ENCODE data around the gene NDUFB4. TPM values are rescaled to one million over a fixed set of nuclear protein-coding genes. Genes with fewer than 3 reads are reported as not detected.

The NDUFB4 gene
- 100 to 1,000 TPM; 142 to 333 (median 256) TPM for total RNA-seq

DNA sequence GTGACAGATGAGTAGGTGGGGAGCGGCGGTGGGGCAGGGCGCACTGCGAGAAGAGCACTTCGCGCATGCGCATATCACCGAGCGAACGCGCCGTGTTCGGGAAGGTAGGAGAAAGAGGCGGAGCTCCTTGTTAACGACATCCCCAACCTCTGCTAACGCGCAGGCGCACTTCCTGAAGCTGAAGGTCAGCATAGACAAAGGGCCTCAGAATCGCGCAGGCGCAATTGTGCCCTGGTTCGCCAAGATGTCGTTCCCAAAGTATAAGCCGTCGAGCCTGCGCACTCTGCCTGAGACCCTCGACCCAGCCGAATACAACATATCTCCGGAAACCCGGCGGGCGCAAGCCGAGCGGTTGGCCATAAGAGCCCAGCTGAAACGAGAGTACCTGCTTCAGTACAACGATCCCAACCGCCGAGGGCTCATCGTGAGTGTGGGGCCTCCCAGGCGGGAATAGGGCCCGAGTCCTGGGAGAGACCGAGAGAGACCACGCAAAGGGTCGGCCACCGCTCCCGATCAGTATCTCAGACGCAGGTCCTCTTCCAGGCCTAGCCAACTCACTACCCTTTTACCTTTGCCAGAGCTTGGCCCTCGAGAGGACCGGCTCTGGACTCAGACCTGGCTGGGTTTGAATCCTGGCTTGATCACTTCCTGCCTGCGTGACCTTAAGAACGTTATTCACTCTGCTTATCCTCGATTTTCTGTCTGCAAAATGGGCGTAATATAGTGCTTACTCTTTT lies at the start of gene NDUFB4:
Gene NDUFB4, plus strand, starts transcription at position 221 of the 737 bp plus-strand sequence. Its CDS starts 24 bp downstream, at position 245.
- intact Hi-C loops (cut with DNase I), result no loop called here
- peak; percentile 98 for DNase-seq (ENCODE audit: extremely low spot score)
- H3K4me1 ChIP-seq, result peaks cover 21 to 51% (median 49%) of the 10 kb centered on the region in 4 donors
- H3K9me3 ChIP-seq, result no peaks in the 10 kb centered on the region
- WGBS, result under 1% methylated on average over 31 of the region's 53 CpGs
- peaks cover 6 to 26% (median 14%) of the 10 kb centered on the region in 4 donors for H3K36me3 ChIP-seq
- no peak for TF ChIP-seq POLR2A (IDR thresholded peaks at IDR 0.05; ENCODE audit: low read depth)
- peak; percentile 95 to 98 for TF ChIP-seq POLR2AphosphoS5 (IDR thresholded peaks at IDR 0.05)
- H3K27ac ChIP-seq (replicated peaks in 1 of 4), result peak within 1 kb of the TSS; percentile 87 to 90 (median 88)
- no peaks in the 10 kb centered on the region for H3K27me3 ChIP-seq
- H3K4me3 ChIP-seq, result peak within 1 kb of the TSS; percentile 65 to 79 (median 77)

DNA sequence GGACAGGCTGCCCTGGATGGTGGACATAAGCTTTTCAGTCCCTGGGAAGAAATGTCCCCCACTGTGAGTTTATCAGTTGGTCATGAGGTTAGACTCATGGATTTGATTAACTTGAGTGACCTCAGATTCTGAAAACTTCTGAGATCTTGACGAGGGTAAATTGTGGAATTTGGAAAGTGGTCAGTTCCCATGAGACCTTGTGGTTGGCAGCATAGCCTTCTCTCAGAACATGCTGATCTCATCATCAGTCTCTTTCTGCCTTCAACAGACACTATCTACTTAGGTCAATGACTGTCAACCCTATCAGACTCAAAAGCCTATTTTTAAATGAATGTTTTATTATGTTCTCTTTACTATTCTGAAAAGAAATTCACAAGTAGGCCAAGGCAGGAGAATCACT lies 45.6 kb upstream of the NDUFB4 start:
- TF ChIP-seq EP300 (IDR thresholded peaks at IDR 0.05) (no peak), POLR2A (IDR thresholded peaks at IDR 0.05; ENCODE audit: low read depth) (no peak), POLR2AphosphoS5 (IDR thresholded peaks at IDR 0.05) (no peak)
- TF ChIP-seq, protein P1, sequence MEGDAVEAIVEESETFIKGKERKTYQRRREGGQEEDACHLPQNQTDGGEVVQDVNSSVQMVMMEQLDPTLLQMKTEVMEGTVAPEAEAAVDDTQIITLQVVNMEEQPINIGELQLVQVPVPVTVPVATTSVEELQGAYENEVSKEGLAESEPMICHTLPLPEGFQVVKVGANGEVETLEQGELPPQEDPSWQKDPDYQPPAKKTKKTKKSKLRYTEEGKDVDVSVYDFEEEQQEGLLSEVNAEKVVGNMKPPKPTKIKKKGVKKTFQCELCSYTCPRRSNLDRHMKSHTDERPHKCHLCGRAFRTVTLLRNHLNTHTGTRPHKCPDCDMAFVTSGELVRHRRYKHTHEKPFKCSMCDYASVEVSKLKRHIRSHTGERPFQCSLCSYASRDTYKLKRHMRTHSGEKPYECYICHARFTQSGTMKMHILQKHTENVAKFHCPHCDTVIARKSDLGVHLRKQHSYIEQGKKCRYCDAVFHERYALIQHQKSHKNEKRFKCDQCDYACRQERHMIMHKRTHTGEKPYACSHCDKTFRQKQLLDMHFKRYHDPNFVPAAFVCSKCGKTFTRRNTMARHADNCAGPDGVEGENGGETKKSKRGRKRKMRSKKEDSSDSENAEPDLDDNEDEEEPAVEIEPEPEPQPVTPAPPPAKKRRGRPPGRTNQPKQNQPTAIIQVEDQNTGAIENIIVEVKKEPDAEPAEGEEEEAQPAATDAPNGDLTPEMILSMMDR (IDR thresholded peaks at IDR 0.05), result no peak
- intact Hi-C loops (cut with DNase I), result loop anchor here (10.0 kb wide), 1 partner anchor 96 kb away; the partner anchor contains the start of gene FSTL1
- no peak for DNase-seq (ENCODE audit: extremely low spot score)
- Histone ChIP-seq H3K4me3 (no peak overlapping the region), H3K36me3 (no peaks in the 10 kb centered on the region), H3K27me3 (no peaks in the 10 kb centered on the region), H3K9me3 (no peaks in the 10 kb centered on the region), H3K27ac (replicated peaks in 1 of 4) (no peak overlapping the region), H3K4me1 (peaks cover 11 to 23% (median 19%) of the 10 kb centered on the region in 4 donors)
- WGBS, result 50% methylated on average over 1 of the region's 1 CpG

DNA sequence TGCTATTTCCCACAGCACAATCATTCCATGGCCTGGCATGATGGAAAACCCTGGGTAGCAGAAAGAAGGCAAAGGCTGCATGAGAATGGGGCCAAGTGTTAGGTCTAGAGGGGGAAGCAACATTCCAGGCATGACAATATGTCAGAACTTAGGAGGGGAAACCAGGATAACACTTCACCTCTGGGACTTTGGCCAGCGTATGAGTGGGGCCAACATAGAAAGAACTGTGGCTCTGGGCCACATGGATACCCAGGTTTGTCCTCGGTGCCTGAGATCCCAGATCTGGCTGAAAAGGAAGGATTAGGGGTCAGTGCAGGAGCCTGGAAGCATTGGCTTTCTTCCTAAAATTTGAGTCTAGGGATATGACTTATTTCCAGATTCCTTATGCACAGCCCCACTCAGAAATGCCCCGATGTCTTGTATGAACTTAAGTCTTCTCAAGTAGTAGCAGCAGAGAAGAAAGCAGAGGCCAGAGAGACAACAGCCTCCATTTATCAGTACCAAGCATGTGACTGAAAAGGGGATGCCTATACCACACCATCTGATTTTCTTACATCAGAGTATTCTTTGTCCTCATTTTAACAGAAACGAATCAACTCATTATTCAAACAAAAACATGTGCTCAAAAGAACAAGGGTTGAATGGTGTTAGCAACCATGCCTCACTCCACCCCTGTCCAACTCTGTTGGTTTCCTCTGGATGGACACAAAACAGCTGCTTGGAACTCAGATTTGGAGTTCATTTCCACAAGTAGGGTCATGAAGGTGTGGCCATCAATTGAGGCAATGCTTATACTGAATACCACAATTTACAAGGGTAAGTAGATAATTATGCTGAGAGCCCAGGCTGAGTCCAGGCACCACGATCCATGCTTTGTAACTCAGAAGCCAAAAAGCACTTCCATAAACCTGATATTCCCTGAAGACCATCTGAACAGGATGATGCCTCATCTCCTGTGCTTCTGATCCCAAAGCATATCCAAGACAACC lies 43.7 kb upstream of the NDUFB4 start:
- Histone ChIP-seq H3K27ac (replicated peaks in 1 of 4) (no peak overlapping the region), H3K36me3 (no peaks in the 10 kb centered on the region), H3K9me3 (no peaks in the 10 kb centered on the region), H3K27me3 (no peaks in the 10 kb centered on the region), H3K4me3 (no peak overlapping the region), H3K4me1 (peaks cover 30 to 42% (median 35%) of the 10 kb centered on the region in 4 donors)
- 75% methylated on average over 5 of the region's 5 CpGs for WGBS
- intact Hi-C loops (cut with DNase I), result loop anchor here (10.0 kb wide), 1 partner anchor 98 kb away; the partner anchor contains the start of gene FSTL1
- DNase-seq (ENCODE audit: extremely low spot score), result peak; percentile 66
- TF ChIP-seq POLR2AphosphoS5 (IDR thresholded peaks at IDR 0.05) (peak in 1 of 2 donors; percentile 6), POLR2A (IDR thresholded peaks at IDR 0.05; ENCODE audit: low read depth) (no peak)

DNA sequence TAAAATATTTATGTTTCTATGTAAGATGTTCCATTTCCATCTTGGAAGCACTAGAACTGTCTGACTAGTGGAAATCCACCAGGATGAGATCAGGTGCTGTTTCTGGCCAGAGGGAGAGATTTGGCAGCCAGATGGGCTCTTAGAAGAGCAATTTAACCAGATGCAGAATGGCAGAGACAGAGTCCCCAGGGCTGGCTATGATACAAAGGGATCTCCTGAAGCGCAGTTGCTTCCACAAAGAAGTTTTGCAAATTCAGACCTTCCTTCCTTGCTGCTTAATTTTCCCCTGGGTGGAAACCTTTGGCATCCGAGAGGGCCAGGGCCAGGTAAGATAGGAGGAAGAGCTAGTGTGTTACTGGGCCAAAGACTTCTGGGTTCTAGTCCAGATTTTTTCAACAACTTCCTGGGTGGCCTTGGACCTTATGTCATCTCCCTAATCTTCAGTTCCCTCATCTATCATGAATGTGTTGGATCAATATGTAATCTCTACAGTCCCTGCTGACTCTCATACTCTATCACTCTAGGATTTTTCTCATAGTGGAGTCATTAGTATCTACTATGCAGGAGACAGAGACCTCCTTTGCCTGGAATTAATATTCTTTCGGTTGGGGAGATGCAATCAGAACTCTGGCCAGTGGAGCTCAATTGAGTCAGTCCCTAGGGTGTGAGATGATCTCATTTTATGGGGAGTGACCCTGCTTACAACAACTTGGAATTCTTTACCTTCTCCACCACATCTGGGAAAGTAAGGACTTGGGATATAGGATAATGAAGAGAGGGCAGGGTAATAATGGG lies 41.1 kb upstream of the NDUFB4 start:
- intact Hi-C loops (cut with DNase I), result loop anchor here (5.0 to 10.0 kb wide), 3 partner anchors 48 to 208 kb away; partner anchors contain the start of genes FSTL1 and LRRC58
- Histone ChIP-seq H3K27ac (replicated peaks in 1 of 4) (peak overlapping the region; percentile 57 to 62 (median 62)), H3K9me3 (no peaks in the 10 kb centered on the region), H3K27me3 (no peaks in the 10 kb centered on the region), H3K36me3 (no peaks in the 10 kb centered on the region), H3K4me1 (peaks cover 52 to 64% (median 56%) of the 10 kb centered on the region in 4 donors), H3K4me3 (no peak overlapping the region)
- WGBS, result 68% methylated on average over 3 of the region's 3 CpGs
- TF ChIP-seq POLR2A (IDR thresholded peaks at IDR 0.05; ENCODE audit: low read depth) (no peak), POLR2AphosphoS5 (IDR thresholded peaks at IDR 0.05) (peak in 1 of 2 donors; percentile 38), EP300 (IDR thresholded peaks at IDR 0.05) (no peak)
- TF ChIP-seq, protein P1 (IDR thresholded peaks at IDR 0.05), result no peak
- DNase-seq (ENCODE audit: extremely low spot score), result no peak
